Cardiac fibroblast (primary cell): ENCODE measurements around the gene SLC6A6.

Source experiments
- DNase-seq, 2 donors: peaks; one replicate each; pipeline versions ENCODE4 v3.0.0 to v3.0.0-alpha.2; 2010; ENCODE audit warnings: low read depth in 2 of 2
- H3K4me3 ChIP-seq, 2 donors: replicated peaks in 1 of 2; 1 replicate in 1 of 2; 2 replicates in 1 of 2; pipeline ENCODE4 v1.5.1; 2011; ENCODE audit warnings: low read depth in 2 of 2, low read length in 2 of 2, mild to moderate bottlenecking in 2 of 2, moderate library complexity in 1 of 2
- TF ChIP-seq, protein P1 (sequence below): IDR thresholded peaks from one replicate; pipeline ENCODE4 v1.5.1; 2011; ENCODE audit warnings: low read depth, mild to moderate bottlenecking, low read length, inconsistent platforms

SLC6A6 gene

GRCh38 chr3:14366915-14367823 lies 35.2 kb upstream of the SLC6A6 start:
- TF ChIP-seq, protein P1, sequence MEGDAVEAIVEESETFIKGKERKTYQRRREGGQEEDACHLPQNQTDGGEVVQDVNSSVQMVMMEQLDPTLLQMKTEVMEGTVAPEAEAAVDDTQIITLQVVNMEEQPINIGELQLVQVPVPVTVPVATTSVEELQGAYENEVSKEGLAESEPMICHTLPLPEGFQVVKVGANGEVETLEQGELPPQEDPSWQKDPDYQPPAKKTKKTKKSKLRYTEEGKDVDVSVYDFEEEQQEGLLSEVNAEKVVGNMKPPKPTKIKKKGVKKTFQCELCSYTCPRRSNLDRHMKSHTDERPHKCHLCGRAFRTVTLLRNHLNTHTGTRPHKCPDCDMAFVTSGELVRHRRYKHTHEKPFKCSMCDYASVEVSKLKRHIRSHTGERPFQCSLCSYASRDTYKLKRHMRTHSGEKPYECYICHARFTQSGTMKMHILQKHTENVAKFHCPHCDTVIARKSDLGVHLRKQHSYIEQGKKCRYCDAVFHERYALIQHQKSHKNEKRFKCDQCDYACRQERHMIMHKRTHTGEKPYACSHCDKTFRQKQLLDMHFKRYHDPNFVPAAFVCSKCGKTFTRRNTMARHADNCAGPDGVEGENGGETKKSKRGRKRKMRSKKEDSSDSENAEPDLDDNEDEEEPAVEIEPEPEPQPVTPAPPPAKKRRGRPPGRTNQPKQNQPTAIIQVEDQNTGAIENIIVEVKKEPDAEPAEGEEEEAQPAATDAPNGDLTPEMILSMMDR = no peak
- DNase-seq = no peak
- H3K4me3 ChIP-seq = no peak overlapping the region

DNA sequence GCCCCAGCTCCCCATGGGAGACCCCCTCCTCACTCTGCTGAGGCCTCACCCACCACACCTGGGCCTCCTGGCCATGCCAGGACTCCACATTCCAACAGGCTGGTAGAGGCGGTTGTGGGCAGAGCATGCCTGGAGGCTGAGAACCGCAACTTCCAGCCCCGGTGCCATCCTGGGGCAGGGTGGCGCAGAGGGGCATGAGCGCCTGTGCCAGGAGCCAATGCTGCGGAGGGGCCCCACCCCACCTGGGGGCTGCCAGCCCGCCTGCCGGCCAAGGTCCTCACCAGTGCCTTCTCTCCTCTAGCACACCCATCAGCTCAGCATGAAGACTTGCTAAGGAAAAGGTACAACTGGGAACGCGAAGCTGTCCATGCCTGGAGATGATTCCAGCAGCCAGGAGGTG lies 34.3 kb upstream of the SLC6A6 start:
- TF ChIP-seq, protein P1 = no peak
- no peak overlapping the region for H3K4me3 ChIP-seq
- DNase-seq = no peak

GRCh38 chr3:14368885-14369284 lies 33.5 kb upstream of the SLC6A6 start:
- no peak overlapping the region for H3K4me3 ChIP-seq
- TF ChIP-seq, protein P1 = no peak
- no peak for DNase-seq

GRCh38 chr3:14369675-14370669 lies 32.4 kb upstream of the SLC6A6 start:
- no peak overlapping the region for H3K4me3 ChIP-seq
- TF ChIP-seq, protein P1 = no peak
- DNase-seq = no peak

GRCh38 chr3:14370720-14371572 lies 31.5 kb upstream of the SLC6A6 start:
- no peak for DNase-seq
- TF ChIP-seq, protein P1 = no peak
- H3K4me3 ChIP-seq = no peak overlapping the region
